Epithelial cell of prostate (primary cell): ENCODE results near the gene PCBP2.

Experiments used
- DNase-seq: peaks from one replicate; pipeline ENCODE4 v3.0.0-alpha.2; 2011; ENCODE audit warnings: low read depth, low spot score
- H3K27ac ChIP-seq: fragments of 450-650 bp; 2 replicates; pipeline ENCODE4 v1.5.1; 2017; ENCODE audit warnings: mild to moderate bottlenecking

Gene PCBP2

DNA sequence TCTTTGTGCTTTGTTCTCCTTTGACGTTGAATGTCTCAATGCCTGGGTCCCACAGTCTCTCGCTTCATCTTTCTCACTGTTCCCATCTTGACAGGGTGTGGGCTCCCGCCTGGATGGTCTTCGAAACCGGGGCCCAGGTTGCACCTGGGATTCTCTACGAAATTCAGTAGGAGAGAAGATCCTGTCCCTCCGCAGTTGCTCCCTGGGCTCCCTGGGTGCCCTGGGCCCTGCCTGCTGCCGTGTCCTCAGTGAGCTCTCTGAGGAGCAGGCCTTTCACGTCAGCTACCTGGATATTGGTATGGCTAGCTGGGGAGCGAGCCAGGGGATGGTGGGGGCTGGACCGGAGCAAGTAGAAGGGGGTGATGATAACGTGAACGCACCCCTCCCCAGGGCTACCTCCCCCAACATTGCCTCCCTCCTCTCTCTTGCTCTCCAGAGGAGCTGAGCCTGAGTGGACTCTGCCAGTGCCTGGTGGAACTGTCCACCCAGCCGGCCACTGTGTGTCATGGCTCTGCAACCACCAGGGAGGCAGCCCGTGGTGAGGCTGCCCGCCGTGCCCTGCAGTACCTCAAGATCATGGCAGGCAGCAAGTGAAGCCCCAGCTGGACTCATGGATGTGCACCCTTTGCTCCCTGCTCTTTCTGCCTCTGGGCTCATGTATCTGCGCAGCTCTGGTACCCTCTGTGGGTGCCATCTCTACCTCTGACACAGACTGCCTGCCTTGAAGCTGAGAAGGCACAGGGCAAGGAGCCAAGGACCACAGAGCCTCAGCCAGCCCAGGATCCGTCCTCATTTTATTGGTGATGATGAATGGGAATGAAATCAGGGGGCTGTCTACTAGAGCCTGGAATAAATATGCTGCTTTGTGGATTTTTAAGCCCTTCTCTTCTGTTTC is 53.9 kb downstream of the PCBP2 start:
- H3K27ac ChIP-seq = no peak overlapping the region
- no peak for DNase-seq

DNA sequence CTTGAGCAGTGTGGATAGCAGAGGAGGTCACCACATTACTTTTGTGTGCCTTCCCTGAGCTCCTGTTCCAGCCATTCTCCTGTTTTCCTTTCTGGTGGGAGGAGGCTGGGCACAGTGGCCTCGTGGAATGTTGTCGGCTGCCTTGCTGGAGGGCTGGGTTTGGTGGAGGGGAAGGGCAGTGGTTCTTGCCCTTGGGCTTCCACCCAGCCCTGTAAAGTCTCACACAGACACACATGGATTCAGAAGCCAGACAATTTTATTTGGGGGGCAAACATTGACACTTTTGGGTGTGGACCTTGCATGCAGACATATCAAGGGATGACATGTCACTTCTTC is 54.5 kb downstream of the PCBP2 start:
- no peak for DNase-seq
- no peak overlapping the region for H3K27ac ChIP-seq

DNA sequence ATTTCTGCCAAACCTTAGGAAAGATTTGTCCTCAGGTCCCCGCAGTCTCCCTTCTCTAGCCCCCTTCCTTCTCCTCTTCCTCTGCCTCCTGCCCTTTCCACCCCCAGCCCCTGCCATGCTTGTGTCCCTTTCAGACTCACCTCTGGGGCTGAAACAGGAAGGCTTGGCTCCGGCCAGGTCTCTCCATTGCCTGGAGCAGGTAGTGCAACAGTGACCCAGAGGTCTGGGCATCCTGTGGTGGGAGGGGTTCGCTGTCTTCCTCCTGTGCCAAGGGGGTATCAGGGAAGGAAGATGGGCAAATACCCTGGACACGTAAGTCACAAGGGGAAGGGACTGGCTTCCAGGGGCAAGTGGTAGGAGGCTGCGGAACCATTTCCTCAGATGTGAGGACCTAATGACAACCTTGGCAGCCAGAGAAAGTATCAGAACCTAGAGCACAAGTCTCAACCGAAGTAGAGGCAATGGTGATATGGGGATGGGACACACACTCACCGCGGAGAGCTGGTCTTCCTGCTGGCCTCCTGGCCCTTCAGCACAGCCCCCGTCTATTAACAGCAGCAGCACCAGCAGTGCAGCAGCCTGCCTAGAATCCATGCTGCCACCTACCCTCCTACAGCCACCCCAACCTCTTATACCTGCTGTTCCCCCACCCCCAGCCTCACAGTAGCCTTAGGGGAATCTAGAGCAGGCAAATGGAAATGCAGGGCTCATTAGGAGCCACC is 55.1 kb downstream of the PCBP2 start, which contains the start of gene NPFF:
Gene NPFF, minus strand, starts transcription at position 604 of the 722 bp plus-strand sequence. Its CDS starts 10 bp downstream, at position 594.
- H3K27ac ChIP-seq = no peak within 1 kb of the TSS
- no peak for DNase-seq

DNA sequence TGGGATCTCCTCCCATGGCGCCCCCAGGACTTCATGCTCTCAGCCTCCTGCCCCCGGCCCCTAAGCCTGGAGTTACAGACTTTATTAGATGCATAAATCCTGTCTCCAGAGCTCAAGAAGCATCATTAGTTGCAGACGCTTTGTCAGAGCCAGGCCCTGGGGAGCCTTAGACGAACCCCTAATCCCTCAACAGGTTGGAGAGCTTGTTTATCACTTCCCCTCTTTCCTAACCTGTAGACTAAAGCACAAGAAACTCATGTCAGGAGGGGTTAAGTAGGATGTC is 55.6 kb downstream of the PCBP2 start:
- DNase-seq = no peak
- H3K27ac ChIP-seq = no peak overlapping the region

DNA sequence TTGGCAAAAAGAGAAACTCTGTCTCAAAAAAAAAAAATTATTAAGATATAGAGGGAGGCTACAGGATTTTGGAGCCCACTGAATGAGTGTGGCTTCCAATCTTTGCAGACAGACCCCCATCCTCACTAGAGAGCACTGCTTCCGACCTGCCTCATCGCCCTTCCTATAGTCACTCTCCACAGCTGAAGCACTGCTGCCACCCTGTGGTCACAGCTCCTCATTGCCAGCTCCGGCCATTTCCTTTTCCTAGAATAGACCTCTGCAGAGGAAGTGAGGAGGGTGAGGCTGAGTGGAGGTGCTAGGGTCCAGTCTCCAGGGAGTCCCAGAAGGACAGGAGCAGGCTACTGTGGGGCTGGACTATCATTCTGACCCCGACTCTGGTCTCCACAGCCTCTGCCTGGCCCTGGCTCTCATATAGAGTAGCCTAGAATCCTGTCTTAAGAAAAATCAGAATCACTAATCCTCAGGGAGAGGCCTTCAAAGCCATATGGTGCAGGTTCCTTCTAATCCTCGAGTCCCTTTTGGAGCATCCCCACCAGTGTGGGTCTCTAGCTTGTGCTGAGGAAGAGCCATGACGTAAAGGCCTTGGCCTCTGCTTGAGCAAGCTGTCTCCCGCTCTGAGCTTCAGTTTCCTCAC is 56.8 kb downstream of the PCBP2 start:
- H3K27ac ChIP-seq = peak overlapping the region; percentile 1
- no peak for DNase-seq

DNA sequence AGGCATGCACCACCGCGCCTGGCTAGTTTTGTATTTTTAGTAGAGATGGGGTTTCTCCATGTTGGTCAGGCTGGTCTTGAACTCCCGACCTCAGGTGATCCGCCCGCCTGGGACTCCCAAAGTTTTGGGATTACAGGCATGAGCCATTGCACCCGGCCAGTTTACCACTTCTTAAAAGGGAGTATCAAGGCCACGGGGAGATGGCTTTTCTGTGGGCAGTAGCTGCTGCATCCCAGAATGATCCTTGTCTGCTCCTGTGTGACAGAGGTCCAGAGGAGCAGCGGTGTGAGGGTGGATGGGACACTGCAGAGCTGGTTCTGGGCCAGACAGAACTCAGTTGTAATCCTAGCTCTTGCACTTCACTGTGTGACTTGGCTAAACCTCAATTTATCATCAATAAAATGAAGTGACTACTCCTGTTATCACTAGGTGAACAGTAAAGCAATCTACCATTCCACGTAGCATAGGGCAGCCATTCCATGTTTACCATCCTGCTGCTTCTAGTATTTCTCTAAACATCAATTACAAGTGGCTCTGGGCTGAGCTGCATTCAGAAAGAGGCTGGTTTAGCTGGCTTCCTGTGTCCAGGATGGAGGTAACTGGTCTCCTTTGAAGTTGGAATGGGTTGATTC is 58.4 kb downstream of the PCBP2 start:
- no peak overlapping the region for H3K27ac ChIP-seq

DNA sequence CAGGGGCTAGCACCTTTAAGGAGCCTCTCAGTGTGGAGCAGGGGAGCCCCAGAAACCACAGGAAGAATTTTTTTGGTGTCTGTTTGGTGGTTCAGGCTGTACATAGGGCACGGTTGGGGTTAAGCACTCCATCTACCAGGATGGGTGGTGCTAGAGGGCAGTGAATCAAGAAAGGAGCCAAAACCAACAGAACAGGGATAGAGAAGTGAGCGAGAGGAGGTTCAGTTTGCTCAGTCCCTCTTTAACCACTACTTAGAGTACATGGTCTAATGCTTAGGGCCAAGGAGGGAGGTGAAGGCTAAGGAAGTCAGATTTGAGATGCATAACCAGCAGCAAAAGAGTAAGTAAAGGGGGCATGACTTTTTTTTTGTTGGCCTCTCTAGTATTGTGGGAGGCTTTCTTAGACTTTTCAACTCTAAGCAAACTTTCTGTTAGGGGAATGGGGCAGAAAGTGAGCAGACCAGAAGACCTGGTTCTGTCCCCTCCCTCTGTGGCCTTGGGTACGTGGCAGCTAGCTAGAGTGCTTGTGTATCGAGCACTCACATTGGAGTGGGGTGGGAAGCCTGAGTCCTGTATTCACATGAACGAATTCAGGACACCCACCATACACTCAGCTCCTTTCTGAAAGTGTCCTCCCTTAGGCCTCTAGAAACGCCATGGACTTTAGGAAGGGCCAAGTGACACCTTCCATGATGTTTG is 62.0 kb downstream of the PCBP2 start:
- H3K27ac ChIP-seq = no peak overlapping the region

More for the DNA sequence above, 58.4 kb downstream of the PCBP2 start:
- DNase-seq = no peak

DNA sequence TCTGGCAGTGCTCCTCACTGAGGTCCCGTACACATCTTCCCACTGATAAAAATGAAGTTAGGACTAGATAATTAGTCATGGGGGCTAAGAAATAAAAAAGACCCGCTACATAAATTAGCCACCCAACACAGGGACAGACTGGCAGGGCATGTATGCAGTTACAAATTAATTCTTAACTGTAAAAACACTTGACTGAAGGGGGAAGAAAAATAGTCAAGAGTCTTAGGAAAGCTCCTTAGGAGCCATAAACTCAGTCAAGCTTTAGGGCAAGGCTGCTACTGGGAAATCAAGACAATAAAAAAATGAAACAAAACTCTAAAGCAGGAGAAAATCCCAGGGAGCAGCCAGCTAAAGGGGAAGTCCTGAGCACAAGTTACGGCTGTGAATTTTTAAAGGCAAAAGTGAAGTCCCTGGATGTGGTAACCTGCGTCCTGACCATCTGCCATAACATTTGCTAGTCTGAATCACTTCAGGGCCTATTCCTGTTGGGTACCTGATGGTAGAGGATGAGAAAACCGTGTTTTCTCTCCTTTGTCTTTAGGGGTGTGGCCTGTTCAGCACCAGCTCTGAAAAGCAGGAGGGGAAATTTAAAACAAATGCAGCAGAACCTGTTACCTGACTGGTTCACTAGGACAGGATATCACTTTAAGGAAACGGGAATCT is 62.9 kb downstream of the PCBP2 start:
- H3K27ac ChIP-seq = no peak overlapping the region
- no peak for DNase-seq

More for the DNA sequence above, 62.0 kb downstream of the PCBP2 start:
- DNase-seq = no peak

DNA sequence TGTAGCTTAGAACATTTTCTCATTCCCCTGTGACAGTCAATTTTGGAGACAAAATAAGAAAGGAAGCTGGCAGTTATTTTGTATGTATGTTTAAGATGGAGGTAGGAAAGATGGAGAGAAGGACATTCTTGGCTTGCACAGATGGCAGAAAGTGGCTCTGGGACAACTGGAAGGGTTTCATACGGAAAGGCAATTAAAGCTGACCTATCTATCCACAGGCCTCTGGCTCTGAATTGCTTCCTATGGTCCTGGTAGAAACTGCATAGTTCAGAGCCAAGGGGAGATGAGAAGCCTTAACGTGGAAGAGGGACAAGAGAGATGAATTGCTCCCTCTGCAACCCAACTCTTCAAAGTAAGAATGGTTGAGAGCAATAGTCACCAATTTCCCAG is 63.4 kb downstream of the PCBP2 start:
- H3K27ac ChIP-seq = no peak overlapping the region
- no peak for DNase-seq

DNA sequence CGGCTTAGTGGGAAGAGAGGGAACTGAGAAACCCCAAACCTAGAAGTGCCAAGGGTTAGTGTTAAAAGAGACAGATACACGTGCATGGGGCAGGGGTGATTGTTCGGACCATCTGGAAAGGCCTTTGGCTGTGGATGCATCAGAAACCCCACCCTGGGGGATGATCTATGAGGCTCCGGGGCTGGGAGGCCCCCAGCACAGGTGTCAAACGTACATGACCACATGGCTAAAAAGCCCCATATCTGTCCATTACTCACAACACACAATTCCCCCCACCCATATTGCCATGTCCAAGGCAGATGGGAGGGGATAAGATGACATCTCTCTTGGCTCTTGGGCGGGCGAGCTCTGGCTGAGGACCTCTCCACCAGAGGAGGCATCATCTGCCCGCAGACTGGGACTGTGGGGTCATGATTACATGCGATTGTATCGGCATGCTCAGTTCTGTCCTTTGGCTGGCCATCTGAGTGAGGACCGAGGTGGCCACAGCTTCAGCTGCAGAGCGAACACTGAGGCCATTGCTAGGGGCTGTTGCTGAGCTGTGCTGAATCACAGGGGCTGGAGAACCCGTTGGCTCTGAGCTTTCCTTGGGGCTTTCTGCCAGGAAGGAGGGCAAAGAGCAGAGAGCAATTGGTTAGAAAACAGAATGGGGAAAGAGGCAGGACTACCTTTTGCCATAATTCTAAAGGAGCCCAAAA is 65.0 kb downstream of the PCBP2 start:
- no peak overlapping the region for H3K27ac ChIP-seq
- DNase-seq = no peak

DNA sequence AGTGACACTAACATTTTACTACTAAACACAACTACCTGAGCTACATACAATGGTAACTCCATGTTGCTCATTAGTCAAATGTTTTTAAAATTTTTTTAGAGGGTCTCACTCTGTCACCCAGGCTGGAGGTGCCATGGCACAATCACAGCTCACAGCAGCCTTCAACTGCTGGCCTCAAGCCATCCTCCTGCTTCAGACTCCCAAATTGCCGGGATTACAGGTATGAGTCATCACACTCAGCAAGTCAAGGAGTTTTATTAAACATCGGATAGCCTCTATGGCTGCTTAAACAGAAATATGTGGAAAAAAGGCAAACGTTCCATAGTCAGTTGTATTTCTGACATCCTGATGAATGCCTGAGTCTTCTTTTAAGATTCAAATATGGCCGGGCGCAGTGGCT is 66.5 kb downstream of the PCBP2 start:
- DNase-seq = no peak
- H3K27ac ChIP-seq = no peak overlapping the region

DNA sequence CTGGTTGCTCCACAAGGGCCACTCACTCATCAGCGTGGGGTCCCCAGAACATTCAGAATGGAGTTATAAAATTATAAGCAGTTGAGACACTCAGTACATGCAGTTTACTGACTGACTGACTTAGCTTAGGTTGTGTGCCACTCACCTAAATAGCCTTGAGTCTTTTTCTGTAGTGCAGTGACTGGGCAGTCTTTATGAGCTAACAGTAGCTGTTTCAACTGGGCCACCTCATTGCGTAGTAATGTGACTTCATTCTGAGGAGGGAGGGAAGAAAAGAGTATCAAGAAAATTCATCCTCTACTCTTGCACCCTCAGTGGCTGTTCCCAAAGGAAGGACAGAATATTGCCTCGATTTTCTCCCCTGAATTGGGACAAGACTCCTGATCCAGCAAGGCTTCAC is 71.2 kb downstream of the PCBP2 start:
- no peak overlapping the region for H3K27ac ChIP-seq
- no peak for DNase-seq

DNA sequence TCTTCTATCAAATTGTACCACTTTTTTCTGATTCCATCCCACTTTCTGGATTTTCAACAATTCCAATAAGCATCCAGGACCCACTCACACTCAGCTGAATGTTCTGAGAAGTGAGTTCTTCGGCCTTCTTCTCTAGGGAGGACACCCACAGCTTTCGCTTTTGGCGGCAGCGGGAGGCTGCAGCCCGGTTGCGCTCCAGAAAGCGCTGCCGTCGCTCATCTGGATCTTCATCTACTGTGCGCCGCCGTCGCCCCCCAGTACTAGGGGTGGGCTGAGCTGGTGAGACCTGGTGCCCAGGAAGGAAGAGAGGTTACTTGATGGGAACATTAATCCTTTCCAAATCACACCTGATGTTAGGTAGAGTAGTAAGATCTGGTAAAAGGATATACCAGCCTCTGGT is 72.6 kb downstream of the PCBP2 start:
- H3K27ac ChIP-seq = no peak overlapping the region
- no peak for DNase-seq

DNA sequence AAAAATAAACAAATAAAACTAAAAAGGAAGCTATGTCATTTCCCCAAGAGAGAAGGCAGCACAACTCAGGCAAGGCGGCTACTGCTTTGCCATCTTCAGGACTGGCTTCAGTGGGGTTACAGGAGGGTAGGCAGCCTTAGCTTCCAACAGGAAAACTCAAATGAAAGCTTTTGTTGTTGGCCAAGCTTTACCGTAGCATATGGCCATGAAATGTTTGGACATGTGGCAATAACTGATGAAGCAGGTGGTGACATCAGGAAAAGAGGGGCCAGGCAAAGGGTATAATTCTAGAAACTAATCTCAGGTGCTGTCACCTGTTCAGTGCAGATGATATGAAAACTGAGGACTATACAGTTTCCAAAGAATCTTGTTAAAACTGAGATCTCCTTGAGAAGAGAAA is 78.2 kb downstream of the PCBP2 start:
- DNase-seq = no peak
- no peak overlapping the region for H3K27ac ChIP-seq
